ENCODE data around the gene TMPRSS9. TPM values are rescaled to one million over a fixed set of nuclear protein-coding genes. Genes with fewer than 3 reads are reported as not detected.

The TMPRSS9 gene
- total and polyA plus RNA-seq, 2 of the 13 experiments (the other 11 are each of a cell fraction or from before 2014, with no cell fraction given): 2.5 to 5.2 TPM

DNA sequence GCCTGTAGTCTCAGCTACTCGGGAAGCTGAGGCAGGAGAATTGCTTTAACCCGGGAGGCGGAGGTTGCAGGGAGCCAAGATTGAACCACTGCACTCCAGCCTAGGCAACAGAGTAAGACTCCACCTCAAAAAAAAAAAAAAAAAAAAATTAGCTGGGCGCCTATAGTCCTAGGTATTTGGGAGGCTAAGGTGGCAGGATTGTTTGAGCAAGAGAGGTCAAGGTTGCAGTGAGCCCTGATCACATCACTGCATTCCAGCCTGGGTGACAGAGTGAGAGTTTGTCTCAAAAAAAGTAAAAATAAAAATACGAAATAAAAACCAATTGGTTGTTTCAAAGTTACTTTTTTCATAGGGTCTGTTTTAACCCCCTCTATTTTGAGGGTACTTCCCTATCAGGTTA, 98.0 kb downstream of the TMPRSS9 start (continued):
- TF ChIP-seq LCORL (IDR thresholded peaks at IDR 0.05) (peak; percentile 78), LCORL (CRISPR knock-in tag; IDR thresholded peaks at IDR 0.05) (peak; percentile 67; the same call in 1 of the 2 replicates), ZMYM3 (CRISPR knock-in tag; IDR thresholded peaks at IDR 0.05) (0 out of 2 replicates have a peak, but pooled peaks have one; percentile 37), ZNF282 (IDR thresholded peaks at IDR 0.05; ENCODE audit: partially characterized antibody) (no peak), PLRG1 (conservative IDR thresholded peaks at IDR 0.05) (no peak), ZNF33A (CRISPR knock-in tag; IDR thresholded peaks at IDR 0.05; ENCODE audit: borderline replicate concordance) (no peak), KLF9 (CRISPR knock-in tag; IDR thresholded peaks at IDR 0.05; ENCODE audit: low read depth) (no peak), SP4 (CRISPR knock-in tag; IDR thresholded peaks at IDR 0.05) (no peak), ZNF619 (CRISPR knock-in tag; IDR thresholded peaks at IDR 0.05) (no peak), PHF21A (CRISPR knock-in tag; IDR thresholded peaks at IDR 0.05) (peak; percentile 49; the same call in 1 of the 2 replicates), RXRB (CRISPR knock-in tag; IDR thresholded peaks at IDR 0.05; ENCODE audit: borderline replicate concordance) (peak; percentile 77), RAD51 (IDR thresholded peaks at IDR 0.05; ENCODE audit: borderline replicate concordance) (no peak), ATF1 (CRISPR knock-in tag; IDR thresholded peaks at IDR 0.05) (no peak), STAG1 (CRISPR knock-in tag; IDR thresholded peaks at IDR 0.05) (no peak), MTF2 (CRISPR knock-in tag; IDR thresholded peaks at IDR 0.05; ENCODE audit: borderline replicate concordance) (no peak), ZNF441 (CRISPR knock-in tag; IDR thresholded peaks at IDR 0.05; ENCODE audit: borderline replicate concordance) (no peak), SMYD3 (CRISPR knock-in tag; IDR thresholded peaks at IDR 0.05) (no peak), ZNF263 (CRISPR knock-in tag; IDR thresholded peaks at IDR 0.05) (no peak), ZFP1 (CRISPR knock-in tag; IDR thresholded peaks at IDR 0.05) (no peak), BORCS8-MEF2B (CRISPR knock-in tag; IDR thresholded peaks at IDR 0.05) (no peak), ZSCAN30 (CRISPR knock-in tag; IDR thresholded peaks at IDR 0.05) (no peak), HDAC1 (CRISPR knock-in tag; IDR thresholded peaks at IDR 0.05) (0 out of 2 replicates have a peak, but pooled peaks have one; percentile 37)
- TF ChIP-seq, protein P1, sequence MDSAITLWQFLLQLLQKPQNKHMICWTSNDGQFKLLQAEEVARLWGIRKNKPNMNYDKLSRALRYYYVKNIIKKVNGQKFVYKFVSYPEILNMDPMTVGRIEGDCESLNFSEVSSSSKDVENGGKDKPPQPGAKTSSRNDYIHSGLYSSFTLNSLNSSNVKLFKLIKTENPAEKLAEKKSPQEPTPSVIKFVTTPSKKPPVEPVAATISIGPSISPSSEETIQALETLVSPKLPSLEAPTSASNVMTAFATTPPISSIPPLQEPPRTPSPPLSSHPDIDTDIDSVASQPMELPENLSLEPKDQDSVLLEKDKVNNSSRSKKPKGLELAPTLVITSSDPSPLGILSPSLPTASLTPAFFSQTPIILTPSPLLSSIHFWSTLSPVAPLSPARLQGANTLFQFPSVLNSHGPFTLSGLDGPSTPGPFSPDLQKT (CRISPR knock-in tag; IDR thresholded peaks at IDR 0.05; ENCODE audit: borderline replicate concordance): no peak
- TF ChIP-seq, protein P2, sequence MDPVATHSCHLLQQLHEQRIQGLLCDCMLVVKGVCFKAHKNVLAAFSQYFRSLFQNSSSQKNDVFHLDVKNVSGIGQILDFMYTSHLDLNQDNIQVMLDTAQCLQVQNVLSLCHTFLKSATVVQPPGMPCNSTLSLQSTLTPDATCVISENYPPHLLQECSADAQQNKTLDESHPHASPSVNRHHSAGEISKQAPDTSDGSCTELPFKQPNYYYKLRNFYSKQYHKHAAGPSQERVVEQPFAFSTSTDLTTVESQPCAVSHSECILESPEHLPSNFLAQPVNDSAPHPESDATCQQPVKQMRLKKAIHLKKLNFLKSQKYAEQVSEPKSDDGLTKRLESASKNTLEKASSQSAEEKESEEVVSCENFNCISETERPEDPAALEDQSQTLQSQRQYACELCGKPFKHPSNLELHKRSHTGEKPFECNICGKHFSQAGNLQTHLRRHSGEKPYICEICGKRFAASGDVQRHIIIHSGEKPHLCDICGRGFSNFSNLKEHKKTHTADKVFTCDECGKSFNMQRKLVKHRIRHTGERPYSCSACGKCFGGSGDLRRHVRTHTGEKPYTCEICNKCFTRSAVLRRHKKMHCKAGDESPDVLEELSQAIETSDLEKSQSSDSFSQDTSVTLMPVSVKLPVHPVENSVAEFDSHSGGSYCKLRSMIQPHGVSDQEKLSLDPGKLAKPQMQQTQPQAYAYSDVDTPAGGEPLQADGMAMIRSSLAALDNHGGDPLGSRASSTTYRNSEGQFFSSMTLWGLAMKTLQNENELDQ (CRISPR knock-in tag; IDR thresholded peaks at IDR 0.05; ENCODE audit: borderline replicate concordance): no peak
- TF ChIP-seq, protein P3, sequence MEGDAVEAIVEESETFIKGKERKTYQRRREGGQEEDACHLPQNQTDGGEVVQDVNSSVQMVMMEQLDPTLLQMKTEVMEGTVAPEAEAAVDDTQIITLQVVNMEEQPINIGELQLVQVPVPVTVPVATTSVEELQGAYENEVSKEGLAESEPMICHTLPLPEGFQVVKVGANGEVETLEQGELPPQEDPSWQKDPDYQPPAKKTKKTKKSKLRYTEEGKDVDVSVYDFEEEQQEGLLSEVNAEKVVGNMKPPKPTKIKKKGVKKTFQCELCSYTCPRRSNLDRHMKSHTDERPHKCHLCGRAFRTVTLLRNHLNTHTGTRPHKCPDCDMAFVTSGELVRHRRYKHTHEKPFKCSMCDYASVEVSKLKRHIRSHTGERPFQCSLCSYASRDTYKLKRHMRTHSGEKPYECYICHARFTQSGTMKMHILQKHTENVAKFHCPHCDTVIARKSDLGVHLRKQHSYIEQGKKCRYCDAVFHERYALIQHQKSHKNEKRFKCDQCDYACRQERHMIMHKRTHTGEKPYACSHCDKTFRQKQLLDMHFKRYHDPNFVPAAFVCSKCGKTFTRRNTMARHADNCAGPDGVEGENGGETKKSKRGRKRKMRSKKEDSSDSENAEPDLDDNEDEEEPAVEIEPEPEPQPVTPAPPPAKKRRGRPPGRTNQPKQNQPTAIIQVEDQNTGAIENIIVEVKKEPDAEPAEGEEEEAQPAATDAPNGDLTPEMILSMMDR (CRISPR knock-in tag; IDR thresholded peaks at IDR 0.05): no peak
- TF ChIP-seq, protein P4, sequence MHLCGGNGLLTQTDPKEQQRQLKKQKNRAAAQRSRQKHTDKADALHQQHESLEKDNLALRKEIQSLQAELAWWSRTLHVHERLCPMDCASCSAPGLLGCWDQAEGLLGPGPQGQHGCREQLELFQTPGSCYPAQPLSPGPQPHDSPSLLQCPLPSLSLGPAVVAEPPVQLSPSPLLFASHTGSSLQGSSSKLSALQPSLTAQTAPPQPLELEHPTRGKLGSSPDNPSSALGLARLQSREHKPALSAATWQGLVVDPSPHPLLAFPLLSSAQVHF (CRISPR knock-in tag; IDR thresholded peaks at IDR 0.05): no peak
- TF ChIP-seq, protein P5, sequence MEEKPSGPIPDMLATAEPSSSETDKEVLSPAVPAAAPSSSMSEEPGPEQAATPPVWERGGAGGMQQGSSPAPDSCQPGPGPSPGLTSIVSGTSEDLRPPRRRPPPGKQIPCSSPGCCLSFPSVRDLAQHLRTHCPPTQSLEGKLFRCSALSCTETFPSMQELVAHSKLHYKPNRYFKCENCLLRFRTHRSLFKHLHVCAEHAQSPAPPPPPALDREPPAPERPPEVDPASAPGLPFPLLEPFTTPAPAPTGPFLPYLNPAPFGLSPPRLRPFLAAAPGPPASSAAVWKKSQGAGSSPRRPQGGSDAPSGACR (CRISPR knock-in tag; IDR thresholded peaks at IDR 0.05): no peak
- TF ChIP-seq, protein P6, sequence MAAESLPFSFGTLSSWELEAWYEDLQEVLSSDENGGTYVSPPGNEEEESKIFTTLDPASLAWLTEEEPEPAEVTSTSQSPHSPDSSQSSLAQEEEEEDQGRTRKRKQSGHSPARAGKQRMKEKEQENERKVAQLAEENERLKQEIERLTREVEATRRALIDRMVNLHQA (CRISPR knock-in tag; IDR thresholded peaks at IDR 0.05): no peak
